HepG2 (cell line): ENCODE data around the gene SBK1. TPM values are rescaled to one million over a fixed set of nuclear protein-coding genes. Genes with fewer than 3 reads are reported as not detected.

Source experiments
- ATF7-NPFF ChIP-seq: sonication (generic); formaldehyde crosslinking; IDR thresholded peaks from 2 replicates; pipeline ENCODE4 v1.8.1; 2023; ENCODE audit warnings: mild to moderate bottlenecking, low read depth, missing genetic modification reagents, moderate library complexity
- DMTF1 ChIP-seq: sonication (generic); formaldehyde crosslinking; IDR thresholded peaks from 2 replicates; pipeline ENCODE4 v1.4.0; 2020; ENCODE audit warnings: mild to moderate bottlenecking, missing genetic modification reagents
- HMGXB4 ChIP-seq, 2 experiments: sonication (generic) in 1 of 2; formaldehyde crosslinking in 1 of 2; IDR thresholded peaks; 2 replicates each; pipeline versions ENCODE4 v1.4.0 to v1.6.1; 2018 to 2020; ENCODE audit warnings: missing genetic modification reagents in 2 of 2, borderline replicate concordance in 1 of 2, low read depth in 1 of 2, mild to moderate bottlenecking in 1 of 2, missing biosample characterization in 1 of 2
- NRL ChIP-seq: sonication (generic); formaldehyde crosslinking; IDR thresholded peaks from 2 replicates; pipeline ENCODE4 v1.5.0; 2020; ENCODE audit warnings: missing genetic modification reagents, mild to moderate bottlenecking, moderate library complexity, borderline replicate concordance
- SIX4 ChIP-seq: sonication (generic); formaldehyde crosslinking; IDR thresholded peaks from 2 replicates; pipeline ENCODE4 v1.4.0; 2020; ENCODE audit warnings: missing genetic modification reagents
- ZNF451 ChIP-seq: sonication (generic); formaldehyde crosslinking; IDR thresholded peaks from 2 replicates; pipeline ENCODE4 v1.5.0; 2020; ENCODE audit warnings: mild to moderate bottlenecking, missing genetic modification reagents
- ZNF512B ChIP-seq: sonication (generic); formaldehyde crosslinking; IDR thresholded peaks from 2 replicates; pipeline ENCODE4 v1.5.1; 2020; ENCODE audit warnings: missing genetic modification reagents, mild to moderate bottlenecking, borderline replicate concordance
- ZNF629 ChIP-seq: sonication (generic); formaldehyde crosslinking; conservative IDR thresholded peaks from 2 replicates; pipeline ENCODE4 v1.5.0; 2020; ENCODE audit warnings: missing genetic modification reagents
- ZNF800 ChIP-seq: sonication (generic); formaldehyde crosslinking; IDR thresholded peaks from 2 replicates; pipeline ENCODE4 v1.4.0; 2020; ENCODE audit warnings: missing genetic modification reagents
- ZNF891 ChIP-seq: sonication (generic); formaldehyde crosslinking; IDR thresholded peaks from 2 replicates; pipeline ENCODE4 v1.5.0; 2020; ENCODE audit warnings: mild to moderate bottlenecking, missing genetic modification reagents
- ZSCAN29 ChIP-seq: sonication (generic); formaldehyde crosslinking; conservative IDR thresholded peaks from 2 replicates; pipeline ENCODE4 v1.4.0; 2020; ENCODE audit warnings: mild to moderate bottlenecking, missing genetic modification reagents
- polyA plus RNA-seq, 8 experiments: library from polyadenylated mRNA; depleted of rRNA in 3 of 8; stranded (reverse) in 7 of 8; unstranded in 1 of 8; fragments of >200 nt; fragmentation: Illumina TruSeq in 4 of 8; extraction: Trizol in 4 of 8; gene quantifications; 2 replicates each; pipeline versions ENCODE4 v1.2.1 to v1.2.3, GENCODE V29; 2011 to 2016; ENCODE audit warnings: low read depth in 4 of 8, missing spikeins in 1 of 8, mixed read lengths in 1 of 8; ENCODE audit not compliant: insufficient read depth in 1 of 8
- total RNA-seq, 5 experiments: library from RNA; depleted of rRNA; stranded (reverse); fragments of >200 nt; fragmentation: Illumina TruSeq; extraction: Trizol; gene quantifications; 2 replicates each; pipeline ENCODE4 v1.2.3, GENCODE V29; 2016; ENCODE audit warnings: low read depth in 1 of 5
- TF ChIP-seq, protein P1 (sequence below): sonication (generic); formaldehyde crosslinking; IDR thresholded peaks from 2 replicates; pipeline ENCODE4 v1.4.0; 2020; ENCODE audit warnings: missing genetic modification reagents

Gene SBK1
- total and polyA plus RNA-seq, 2 of the 13 experiments (the other 11 are each of a cell fraction or from before 2014, with no cell fraction given): 0.15 to 0.17 TPM

- TF ChIP-seq ZNF512B (CRISPR knock-in tag) (no peak), HMGXB4 (CRISPR knock-in tag; IDR thresholded peaks at IDR 0.05; ENCODE audit: borderline replicate concordance in 1 of 2, low read depth in 1 of 2) (peak; percentile 57 to 65; a peak in 1 of 4 replicates), NRL (CRISPR knock-in tag) (no peak), ZNF629 (CRISPR knock-in tag) (no peak), ZNF451 (CRISPR knock-in tag) (no peak), ZNF891 (CRISPR knock-in tag) (peak; percentile 42; the same call in 1 of the 2 replicates), DMTF1 (no peak), ATF7-NPFF (no peak), ZSCAN29 (no peak), SIX4 (no peak), ZNF800 (no peak)
- TF ChIP-seq, protein P1, sequence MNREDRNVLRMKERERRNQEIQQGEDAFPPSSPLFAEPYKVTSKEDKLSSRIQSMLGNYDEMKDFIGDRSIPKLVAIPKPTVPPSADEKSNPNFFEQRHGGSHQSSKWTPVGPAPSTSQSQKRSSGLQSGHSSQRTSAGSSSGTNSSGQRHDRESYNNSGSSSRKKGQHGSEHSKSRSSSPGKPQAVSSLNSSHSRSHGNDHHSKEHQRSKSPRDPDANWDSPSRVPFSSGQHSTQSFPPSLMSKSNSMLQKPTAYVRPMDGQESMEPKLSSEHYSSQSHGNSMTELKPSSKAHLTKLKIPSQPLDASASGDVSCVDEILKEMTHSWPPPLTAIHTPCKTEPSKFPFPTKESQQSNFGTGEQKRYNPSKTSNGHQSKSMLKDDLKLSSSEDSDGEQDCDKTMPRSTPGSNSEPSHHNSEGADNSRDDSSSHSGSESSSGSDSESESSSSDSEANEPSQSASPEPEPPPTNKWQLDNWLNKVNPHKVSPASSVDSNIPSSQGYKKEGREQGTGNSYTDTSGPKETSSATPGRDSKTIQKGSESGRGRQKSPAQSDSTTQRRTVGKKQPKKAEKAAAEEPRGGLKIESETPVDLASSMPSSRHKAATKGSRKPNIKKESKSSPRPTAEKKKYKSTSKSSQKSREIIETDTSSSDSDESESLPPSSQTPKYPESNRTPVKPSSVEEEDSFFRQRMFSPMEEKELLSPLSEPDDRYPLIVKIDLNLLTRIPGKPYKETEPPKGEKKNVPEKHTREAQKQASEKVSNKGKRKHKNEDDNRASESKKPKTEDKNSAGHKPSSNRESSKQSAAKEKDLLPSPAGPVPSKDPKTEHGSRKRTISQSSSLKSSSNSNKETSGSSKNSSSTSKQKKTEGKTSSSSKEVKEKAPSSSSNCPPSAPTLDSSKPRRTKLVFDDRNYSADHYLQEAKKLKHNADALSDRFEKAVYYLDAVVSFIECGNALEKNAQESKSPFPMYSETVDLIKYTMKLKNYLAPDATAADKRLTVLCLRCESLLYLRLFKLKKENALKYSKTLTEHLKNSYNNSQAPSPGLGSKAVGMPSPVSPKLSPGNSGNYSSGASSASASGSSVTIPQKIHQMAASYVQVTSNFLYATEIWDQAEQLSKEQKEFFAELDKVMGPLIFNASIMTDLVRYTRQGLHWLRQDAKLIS (CRISPR knock-in tag): no peak
Observed at GRCh38 chr16:28317040-28317880, 24.9 kb downstream of the SBK1 start (continued).
